GM19025 (cell line): Measurements from ENCODE around the gene CNDP2.
"Not testable (repeated sequence)": the region's sequence is repeated elsewhere in the genome, so short reads cannot be mapped to it uniquely, and the experiment has no call there.

ENCODE experiments used
- ATAC-seq: cut with Tn5 transposase; IDR thresholded peaks from one replicate; pipeline ENCODE4 v1.9.1; 2021; ENCODE audit warnings: mild to moderate bottlenecking, low read depth, moderate library complexity; ENCODE audit not compliant: unreplicated experiment

CNDP2 gene

DNA sequence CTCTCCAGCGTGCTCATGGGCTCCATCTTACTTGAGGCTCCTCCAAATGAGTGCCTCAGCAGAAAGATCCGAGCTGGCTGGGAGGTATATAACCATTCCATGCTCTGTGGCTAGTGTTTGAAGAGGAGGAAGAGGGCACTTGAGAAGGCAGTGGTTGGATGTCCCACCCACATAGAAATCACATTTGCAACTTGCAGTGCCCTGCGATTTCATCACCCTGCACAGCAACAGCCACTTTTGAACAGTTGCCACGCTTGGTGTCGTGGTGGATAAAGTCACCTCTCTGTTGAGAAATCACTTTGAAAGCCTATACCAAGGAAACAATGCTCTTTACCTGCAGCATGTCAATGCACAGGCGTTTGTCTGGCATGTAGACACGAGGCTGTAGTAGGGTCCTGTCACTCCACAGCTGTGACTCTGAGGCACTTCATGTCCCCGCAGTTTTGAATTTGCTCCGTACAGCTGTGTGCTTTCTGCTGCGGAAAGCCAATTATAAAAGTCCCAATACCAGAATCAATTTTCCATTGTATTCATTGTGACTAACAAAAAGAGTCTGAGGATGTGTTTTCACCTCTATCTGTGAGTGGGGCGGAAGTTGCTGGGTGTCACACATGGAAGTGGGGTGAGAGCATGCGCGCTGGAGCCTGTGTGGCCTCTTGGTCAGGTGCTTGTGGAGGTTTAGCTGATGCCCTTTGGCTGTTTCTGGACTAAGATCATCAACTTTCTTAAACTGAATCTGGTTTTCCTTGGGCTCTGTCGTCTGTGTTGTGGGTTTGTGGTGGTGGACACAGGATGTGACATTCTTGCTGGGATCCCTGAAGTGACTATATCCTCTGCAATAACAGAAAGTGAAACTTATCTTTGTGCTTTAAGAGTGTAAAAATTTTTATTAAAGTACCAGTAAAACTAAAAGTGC lies 2.8 kb downstream of the CNDP2 start:
- peak; percentile 24 for ATAC-seq

DNA sequence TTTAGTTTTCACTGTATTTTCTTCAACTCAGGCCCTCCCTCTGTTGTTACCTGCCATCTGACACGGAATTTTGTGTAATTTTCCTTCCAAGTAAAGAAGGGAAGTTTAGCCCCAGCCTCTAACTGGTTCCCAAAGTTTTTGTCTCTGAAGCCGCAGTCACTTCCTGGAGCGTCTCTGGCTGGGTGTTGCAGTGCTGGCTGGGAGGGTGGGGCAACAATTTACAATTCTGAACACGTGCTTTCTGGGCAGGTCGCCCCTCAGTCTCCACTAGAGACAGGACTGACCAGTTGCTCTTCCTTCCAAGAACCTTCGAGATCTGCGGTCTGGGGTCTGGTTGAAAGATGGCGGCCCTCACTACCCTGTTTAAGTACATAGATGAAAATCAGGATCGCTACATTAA lies 3.5 kb downstream of the CNDP2 start:
- ATAC-seq = peak; percentile 15

DNA sequence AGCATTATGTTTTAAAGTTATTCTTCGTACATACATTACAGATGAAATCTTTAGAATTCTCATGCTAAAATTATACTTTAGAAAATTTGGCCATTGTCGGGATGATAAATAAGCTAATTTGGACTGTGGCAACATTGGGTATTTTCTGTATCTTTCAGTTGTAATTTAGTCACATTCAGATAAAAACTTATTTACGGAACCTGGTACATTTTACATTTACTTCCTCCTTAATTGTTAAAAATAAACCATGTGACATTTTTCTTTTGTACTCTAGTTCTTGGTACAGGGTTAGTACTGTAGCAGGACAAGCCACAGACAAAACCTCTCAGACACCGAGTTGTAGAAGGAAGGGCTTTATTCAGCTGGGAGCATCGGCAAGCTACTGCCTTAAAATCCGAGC lies 4.2 kb downstream of the CNDP2 start:
- ATAC-seq = no peak

DNA sequence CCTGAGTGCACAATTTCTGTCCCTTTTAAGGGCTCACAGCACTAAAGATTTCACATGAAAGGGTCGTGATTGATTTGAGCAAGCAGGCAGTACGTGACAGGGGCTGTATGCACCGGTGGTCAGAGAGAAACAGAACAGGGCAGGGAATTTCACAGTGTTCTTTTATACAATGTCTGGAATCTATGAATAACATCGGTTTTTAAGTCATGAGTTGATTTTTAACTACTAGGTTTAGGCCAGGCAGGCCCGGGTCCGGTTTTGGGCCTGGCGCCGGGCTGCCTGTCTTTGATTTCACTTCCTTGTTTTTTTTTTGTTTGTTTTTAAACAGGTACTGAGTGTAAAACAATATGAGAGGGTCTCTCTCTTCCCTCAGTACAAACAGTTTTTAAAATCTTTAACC lies 4.6 kb downstream of the CNDP2 start:
- not testable (repeated sequence) for ATAC-seq

DNA sequence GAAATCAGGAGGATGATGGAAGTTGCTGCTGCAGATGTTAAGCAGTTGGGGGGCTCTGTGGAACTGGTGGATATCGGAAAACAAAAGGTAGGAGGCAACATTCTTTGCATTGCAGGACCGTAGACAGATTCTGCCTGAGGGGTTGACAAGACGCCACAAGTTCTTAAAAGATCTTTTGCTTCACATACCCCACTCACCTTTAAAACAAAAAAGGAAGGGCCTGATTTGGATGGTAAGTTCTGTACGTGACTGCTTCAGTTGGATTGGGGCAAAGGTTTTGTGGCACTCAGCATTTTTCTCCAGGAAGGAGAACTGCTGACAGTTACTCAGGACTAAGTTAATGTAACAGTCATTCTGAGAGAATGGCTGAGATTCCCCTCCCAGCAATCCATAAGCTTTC lies 5.2 kb downstream of the CNDP2 start:
- no peak for ATAC-seq

DNA sequence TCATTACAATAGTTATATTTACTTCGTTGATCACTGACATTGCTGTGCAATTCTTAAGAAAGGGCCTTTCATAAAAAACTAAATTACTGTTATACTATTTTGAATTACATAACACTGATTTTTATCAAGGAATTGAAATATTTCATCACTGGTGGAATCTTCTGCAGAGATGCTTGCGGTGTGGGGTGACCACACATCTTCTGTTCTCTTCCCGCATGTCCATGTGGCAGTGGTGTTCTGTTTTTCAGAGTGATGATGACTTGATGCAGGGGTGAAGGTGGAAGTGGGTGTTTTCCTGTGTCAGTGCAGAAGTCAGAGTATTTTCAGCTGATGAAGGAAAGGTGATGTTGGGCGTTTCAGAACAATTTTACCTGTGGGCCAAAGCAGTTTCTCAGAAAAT lies 7.0 kb downstream of the CNDP2 start:
- no peak for ATAC-seq

DNA sequence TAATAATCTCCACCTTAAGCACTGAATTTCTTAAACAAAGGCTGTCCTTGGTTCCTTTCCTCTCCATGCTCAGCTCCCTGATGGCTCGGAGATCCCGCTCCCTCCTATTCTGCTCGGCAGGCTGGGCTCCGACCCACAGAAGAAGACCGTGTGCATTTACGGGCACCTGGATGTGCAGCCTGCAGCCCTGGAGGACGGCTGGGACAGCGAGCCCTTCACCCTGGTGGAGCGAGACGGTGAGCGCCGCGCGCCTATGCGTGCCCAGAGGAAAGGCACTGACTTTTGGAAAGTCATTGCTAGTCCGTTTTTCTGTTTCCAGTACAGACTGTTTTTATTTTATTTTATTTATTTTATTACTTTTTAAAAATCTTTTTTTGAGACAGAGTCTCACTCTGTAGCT lies 9.6 kb downstream of the CNDP2 start:
- ATAC-seq = no peak

DNA sequence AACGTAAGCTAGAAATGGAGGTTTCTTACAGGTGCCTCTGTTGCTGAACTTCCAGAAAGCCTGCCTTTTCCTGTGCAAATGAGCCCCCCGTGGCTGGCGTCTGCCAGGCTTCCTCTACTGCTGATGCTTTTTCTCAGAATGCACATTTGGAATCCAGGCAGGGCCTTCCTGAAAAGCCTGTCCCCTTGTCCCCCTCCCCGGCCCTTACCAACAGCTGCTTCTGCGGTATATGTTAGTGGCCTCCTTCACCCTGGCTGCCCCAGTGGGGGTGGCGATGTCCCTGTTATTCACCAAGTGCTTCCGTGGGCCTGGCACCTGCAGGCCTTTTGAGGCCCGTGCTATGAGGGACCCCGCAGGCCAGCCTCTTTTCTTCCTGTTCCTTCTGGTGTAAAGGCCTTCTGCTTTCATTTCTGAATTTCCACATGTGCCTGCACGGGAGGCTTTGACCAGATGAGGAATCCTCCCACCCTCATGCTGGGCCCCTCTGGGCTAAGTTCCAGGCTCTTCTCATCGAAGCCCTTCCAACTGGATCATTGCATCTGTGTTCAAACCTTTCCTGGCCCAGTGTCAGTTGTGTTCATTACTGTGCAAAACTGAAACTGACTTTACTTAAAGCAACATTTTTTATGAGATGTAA lies 10.4 kb downstream of the CNDP2 start:
- ATAC-seq = no peak

DNA sequence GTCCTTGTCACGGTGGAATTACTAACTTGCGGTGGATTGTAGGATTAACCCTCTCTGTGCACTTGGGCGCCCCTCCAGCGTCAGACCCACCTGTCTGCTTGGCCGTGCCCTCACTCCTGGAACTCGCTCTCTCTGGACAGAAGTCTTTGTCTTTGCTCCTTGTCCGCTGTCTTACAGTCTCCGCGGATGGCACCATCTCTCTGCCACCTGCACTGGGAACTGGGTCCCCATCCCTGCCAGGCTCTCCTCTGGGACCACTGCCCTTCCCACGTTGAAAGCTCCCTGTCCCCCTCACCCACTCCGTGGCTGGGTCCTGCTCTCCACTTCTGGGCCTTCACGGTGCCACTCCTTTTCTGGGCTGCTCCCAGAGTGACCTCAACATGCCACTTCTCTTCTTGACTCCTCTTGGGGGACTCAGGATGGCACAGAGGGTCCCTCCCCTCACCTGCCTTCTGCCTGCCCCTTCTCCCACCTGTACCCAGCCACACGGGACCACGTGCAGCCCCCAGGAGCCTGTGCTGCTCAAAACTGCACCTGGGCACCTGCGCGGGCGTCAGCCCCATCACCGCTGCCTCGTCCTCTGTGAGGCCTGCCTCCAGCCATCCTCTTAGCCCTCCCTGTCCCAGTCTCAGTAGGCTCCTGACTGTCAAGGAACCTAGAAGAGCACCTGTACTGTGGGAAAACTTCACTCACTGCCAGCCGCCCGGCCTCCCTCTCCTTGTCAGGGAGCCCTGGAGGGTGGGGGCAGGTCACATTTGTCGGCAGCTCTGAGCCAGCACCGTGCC lies 11.1 kb downstream of the CNDP2 start:
- no peak for ATAC-seq

DNA sequence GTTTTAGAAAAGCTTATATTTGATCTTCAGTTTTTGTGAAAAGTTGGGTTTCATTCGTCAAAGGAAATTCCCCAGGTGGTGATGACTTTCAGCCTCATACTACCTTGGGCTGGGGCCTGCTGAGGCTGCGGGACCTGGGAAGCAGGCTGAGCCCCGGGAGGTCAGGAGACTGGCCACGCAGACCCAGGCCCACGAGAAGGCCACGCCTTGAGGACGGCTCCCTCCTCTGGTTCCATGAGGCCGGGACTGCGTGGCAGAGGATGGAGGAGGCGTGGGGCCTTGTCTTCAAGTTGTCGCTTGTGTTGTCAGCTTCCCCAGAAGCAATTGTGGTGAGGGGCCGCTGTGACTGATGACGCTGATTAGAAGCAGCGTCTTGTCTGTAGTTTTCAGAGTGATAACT lies 11.8 kb downstream of the CNDP2 start:
- ATAC-seq = no peak

DNA sequence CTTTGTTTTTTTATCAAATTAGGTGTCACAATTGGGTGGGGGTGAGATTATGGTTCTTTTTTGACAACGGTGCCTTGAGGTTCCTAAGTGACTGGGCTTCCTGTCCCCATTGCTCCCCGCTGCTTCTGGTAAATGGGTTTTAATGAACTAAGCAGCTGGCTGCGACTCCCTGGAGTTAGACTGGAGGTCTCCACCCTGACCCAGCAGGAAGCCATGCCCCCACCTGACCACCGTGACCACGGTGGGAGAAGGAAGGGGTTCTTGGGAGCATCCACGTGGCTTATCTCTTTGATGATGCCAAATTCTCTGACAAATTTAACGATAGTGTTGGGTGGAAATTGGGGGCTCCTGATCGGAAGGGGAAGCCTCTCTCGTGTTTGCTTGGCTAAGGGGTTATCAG lies 12.2 kb downstream of the CNDP2 start:
- no peak for ATAC-seq

DNA sequence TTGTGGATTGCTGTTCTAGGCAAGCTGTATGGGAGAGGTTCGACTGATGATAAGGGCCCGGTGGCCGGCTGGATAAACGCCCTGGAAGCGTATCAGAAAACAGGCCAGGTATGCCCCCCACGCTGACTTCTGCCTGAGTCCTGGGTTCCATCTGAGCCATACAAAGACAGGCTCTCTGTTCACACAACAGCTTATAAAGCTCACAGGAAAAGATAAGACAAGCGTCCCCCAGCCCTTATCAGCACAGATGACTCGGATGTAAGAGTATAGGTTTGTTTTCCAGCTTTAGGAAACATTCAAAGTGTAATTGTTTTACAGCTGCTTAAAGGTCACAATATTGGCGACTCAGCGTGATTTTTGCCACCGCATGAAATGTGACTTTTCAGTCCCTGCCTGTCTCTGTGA lies 12.7 kb downstream of the CNDP2 start:
- no peak for ATAC-seq

DNA sequence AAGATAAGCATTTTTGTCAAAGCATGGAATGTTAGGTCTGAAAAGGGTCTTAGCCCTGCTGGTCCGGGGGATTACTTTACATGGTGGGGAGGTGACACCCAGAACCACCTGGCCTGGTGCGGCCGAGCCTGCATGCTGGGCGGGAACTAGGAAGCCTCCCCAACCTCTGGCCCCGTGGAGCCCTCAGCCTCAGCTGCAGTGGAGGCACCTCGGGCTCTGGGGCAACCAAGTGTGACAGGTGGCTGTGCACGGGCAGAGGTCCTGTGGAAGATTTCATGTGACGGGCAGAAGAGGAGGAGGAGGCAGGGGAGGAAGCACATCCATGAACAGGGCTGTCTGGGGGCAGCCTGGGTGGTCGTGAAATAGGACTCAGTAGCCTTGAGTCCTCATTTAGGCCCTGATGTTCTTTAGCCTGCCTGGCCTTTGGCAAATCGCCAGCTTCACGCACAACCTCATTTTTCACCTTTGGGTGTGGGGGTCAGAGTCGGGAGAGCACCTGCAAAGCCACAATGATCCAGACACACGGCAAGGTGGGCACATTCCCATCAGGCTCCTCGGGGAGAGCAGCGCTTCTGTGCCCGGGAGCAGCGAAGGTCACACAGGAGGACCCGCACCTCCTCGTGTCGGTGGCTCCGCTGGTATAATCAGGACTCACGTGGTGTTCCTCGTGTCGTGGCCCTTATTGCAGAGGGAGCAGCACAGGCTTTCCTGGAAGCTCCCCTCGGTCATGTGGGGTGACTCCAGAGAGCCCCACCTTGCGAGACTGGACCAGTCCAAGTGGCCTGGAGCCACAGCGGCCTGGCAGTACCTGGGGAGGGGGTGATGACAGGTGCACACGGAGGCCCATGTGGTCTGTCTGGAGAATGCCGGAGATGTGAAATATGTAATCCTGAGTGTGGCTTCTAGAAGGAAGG lies 13.9 kb downstream of the CNDP2 start:
- ATAC-seq = no peak

DNA sequence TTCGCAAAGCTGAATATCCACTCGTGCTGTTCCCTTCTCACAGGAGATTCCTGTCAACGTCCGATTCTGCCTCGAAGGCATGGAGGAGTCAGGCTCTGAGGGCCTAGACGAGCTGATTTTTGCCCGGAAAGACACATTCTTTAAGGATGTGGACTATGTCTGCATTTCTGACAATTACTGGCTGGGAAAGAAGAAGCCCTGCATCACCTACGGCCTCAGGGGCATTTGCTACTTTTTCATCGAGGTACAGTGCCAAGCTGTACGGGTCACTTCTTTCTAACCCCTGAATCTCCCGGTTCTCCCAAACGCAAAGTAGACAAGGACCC lies 14.6 kb downstream of the CNDP2 start:
- ATAC-seq = no peak

DNA sequence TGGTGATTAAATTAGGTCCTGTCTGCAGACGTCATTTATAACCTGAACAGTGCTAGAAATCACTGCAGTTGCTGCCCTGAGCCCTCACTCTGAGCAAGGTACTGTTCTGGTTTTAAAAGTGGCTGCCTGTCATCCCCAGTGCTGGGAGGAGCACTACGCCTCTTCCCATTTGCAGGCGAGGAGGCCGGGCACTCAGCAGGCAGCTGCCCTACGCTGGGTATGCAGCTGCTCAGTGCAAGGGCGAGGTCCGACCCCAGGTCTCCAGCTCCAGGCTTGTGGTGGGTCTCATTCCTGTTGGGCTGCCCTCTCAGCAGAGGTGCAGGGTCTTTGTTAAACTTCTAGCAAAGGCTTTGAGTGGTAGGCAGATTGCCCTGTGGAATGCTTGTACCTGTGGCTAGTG lies 15.7 kb downstream of the CNDP2 start:
- ATAC-seq = no peak

DNA sequence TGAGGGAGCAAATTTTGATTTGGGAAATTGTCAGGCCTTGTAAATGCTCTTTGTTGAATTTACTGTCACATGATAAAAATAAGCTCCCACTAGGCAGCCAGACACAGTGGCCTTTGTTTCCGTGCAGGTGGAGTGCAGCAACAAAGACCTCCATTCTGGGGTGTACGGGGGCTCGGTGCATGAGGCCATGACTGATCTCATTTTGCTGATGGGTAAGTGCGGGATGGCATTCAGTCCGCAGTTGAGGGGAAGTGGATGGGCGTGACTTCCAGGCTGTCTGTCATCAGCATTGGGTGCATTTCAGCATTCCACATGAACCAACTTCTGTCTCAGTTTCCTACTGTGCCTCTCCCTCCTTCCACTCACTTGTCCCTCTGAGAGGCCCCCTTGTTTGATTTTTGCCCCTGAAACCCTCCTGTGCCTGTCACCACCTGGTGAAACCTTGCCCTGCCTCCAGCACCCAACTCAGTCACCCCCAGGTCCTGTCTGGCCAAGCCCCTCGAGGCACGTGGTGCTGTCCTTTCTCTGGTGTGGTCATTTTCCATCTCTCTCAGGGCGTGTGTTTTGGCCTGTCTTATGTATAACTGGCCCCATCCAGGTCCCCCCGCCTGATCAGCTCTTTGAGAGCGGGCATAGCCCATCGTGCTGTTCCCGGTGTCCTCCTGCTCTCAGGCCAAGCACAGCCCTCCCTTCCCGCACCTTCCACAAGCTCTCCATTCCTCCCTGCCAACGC lies 16.3 kb downstream of the CNDP2 start:
- ATAC-seq = no peak

DNA sequence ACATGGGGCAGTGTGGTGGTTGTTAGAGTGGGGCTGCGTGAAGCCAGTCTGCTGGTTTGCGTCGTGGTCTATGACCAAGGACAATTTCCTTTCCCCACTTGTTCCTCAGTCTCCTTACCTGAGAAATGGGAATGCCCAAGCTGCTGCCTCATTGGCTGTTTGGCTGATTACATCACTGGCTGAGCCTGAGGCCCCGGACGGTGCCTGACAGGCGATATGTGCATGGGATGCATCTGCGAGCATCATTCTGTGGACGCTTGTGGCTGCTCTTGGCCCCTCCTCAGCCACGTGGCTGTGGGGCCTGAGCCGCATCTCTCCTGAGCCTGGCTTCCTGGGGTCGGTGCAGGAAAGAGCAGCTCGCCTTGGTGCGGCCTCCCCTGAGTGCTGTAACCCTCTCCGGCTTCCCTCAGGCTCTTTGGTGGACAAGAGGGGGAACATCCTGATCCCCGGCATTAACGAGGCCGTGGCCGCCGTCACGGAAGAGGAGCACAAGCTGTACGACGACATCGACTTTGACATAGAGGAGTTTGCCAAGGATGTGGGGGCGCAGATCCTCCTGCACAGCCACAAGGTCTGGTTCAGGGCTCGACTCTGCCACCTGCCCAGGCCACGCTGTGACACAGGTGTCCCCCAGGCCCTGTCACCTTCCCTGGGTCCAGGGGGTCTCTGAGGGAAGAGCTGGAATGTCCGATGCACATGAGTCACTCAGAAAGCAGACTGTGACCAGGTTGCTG lies 17.2 kb downstream of the CNDP2 start:
- no peak for ATAC-seq

DNA sequence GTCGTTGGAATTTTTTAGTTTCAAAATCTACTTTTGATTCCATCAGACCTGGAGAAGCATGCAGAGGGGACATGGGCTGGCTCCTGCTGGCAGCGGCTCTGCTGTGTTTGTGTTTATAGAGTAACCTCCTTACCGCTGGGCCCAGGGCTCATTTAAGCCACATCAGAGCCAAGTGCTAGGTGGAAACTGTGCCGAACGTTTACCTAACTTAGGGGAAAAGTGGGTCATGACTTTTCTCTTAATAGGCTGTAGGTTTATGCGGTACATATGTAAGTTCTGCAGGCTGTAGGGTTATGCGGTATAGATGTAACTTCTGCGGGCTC lies 17.7 kb downstream of the CNDP2 start:
- ATAC-seq = no peak

DNA sequence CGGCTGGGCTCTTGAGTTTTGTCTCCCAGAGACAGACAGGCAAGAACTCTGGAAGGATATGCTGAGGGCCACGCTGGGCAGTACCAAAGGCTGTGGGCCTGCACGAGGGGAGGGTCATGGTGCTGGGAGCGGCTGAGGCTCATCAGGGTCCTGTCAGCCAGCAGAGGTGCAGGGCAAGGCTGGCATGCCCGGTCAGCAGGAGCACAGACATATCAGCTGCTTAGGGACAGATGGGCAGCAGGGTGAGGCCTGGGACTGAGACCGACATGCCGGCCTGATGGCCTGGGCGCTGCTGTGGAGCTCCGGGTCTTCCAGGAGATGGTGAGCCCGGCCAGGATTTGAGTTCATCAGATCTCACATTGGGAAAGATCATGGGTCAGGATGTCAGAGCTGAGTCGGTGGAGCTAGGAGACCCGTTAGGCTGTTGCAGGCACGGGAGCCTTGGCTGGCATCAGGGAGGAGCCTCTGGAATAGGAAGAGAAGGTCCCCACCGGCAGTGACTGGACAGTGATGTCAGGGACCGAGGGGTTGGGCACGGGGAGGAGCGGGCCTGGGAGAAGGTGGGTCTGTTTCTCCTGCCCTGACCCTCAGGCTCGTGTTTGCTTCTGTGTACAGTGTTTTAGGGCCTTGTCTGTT lies 18.8 kb downstream of the CNDP2 start:
- no peak for ATAC-seq
